KBM-7 (cell line): ENCODE results near the gene UNC13A.
"Not testable (repeated sequence)": the region's sequence is repeated elsewhere in the genome, so short reads cannot be mapped to it uniquely, and the experiment has no call there.

Source experiments
- DNase-seq: peaks from one replicate; pipeline ENCODE4 v3.0.0-alpha.2; 2015
- in situ Hi-C: fragments of 300-500 bp; cut with MboI; formaldehyde crosslinking; loops from 2 replicates; pipeline ENCODE4 v1.14.3; 2020; ENCODE audit warnings: low sequenced_read_pairs, low pct_unique_long_range_greater_than_20kb, mixed read lengths

UNC13A gene

GRCh38 chr19:17581211-17581874 lies 106.8 kb downstream of the UNC13A start:
- no peak for DNase-seq
- in situ Hi-C loops: no loop called here

- no peak for DNase-seq
- in situ Hi-C loops: no loop called here
Observed at GRCh38 chr19:17580470-17581144, 107.5 kb downstream of the UNC13A start.

- in situ Hi-C loops: no loop called here
Observed at GRCh38 chr19:17579661-17580244, 108.4 kb downstream of the UNC13A start.

GRCh38 chr19:17577457-17578097 lies 110.6 kb downstream of the UNC13A start:
- in situ Hi-C loops: no loop called here
- DNase-seq: no peak

More at GRCh38 chr19:17579661-17580244, 108.4 kb downstream of the UNC13A start:
- peak; percentile 58 for DNase-seq

- DNase-seq: peak; percentile 43
- in situ Hi-C loops: no loop called here
Observed at GRCh38 chr19:17576758-17577456, 111.2 kb downstream of the UNC13A start.

DNA sequence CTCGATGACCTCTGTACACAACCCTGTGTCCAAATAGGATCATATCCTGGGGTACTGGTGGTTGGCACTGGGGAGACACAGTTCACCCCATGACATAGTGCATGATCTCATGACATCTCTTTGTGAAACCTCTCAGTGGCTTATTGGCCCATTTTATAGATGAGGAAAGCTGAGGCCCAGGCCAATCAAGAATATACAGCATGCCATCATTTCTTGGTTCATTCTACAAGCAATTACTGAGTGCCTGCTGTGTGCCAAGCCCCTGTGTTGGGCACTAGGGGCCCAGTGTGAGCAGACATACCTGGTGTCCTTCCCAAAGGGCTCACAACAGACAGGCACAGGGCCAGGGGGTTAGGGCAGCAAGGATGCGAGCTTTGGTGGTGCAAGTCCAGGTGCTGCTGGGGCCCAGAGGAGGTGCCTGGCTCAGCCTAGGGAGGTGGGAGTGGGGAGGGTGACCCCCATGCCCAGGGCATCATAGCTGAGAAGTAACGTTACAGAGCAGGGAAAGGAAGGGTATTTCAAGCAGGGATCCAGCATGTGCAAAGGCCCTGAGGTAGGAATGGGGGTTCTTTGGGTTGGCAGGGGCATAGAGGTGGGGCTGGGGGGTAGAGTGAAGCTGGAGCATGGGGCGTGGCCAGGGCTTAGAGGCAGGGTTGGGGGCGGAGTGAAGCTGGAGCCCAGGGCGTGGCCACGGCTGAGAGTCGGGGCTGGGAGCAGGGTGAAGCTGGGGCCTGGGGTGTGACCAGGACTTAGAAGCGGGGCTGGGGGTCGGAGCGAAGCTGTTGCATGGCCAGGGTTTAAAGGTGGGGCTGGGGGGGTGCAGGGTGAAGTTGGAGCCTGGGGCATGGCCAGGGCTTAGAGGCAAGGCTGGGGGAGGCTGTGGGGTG lies 112.0 kb downstream of the UNC13A start:
- no peak for DNase-seq
- in situ Hi-C loops: no loop called here

DNA sequence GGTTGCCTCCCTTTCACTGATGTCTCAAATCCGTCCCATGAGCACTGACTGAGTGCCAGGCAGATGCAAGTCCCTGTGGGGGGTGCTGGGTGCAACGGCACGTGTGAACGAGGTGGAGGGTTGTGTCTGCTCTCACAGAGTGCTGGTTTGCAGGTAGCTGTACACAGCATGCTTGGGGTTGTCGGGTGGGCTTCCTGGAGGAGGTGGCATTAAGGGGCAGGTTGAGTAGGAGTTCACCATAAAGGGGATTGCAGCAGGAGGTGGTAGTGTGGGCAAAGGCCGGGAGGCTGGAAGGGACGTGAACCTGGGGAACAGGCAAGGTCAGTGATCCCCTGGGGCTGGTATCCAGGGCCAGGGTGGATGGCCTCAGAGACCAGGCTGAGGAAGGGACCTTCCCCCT lies 115.5 kb downstream of the UNC13A start:
- no peak for DNase-seq
- in situ Hi-C loops: no loop called here

- DNase-seq: no peak
- in situ Hi-C loops: no loop called here
Observed at GRCh38 chr19:17570791-17571190, 117.4 kb downstream of the UNC13A start.

- in situ Hi-C loops, DNase-seq: not testable (repeated sequence)
Observed at GRCh38 chr19:17570291-17570690, 117.9 kb downstream of the UNC13A start.

GRCh38 chr19:17567940-17568339 lies 120.2 kb downstream of the UNC13A start:
- in situ Hi-C loops: no loop called here
- no peak for DNase-seq

- in situ Hi-C loops: no loop called here
- no peak for DNase-seq
Observed at GRCh38 chr19:17565611-17566010, 122.5 kb downstream of the UNC13A start.

DNA sequence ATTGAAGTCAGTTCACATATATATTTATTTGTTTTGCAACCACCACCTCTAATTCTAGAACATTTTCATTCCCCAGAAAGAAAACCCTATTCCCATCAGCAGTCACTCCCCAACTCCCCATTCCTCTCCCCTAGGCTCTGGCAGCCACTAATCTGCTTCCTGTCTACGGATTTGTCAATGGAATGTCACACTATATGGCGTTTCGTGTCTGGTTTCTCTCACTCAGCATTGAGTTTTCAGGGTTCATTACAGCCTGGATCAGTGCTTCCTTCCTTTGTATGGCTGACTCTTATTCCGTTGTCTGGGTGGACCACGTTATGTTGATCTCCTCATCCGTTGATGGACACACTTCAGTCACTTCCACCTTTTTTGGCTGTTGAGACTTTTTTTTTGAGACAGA lies 123.4 kb downstream of the UNC13A start:
- no peak for DNase-seq
- in situ Hi-C loops: no loop called here

DNA sequence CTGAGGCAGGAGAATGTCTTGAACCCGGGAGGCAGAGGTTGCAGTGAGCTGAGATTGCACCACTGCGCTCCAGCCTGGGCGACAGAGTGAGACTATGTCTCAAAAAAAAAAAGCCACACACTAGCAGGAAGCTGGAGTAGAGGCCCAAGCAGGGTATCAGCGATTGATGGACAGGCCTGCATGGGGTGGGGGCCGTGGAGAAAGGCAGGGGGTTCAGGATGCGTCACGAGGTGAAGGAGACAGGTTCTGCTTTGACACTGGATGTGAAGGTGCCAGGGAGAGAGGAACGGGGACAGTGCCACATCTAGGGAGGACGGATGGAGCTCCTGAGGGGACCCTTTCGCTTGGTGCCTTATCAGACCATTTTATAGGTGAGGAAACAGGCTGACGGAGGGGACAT lies 125.6 kb downstream of the UNC13A start:
- DNase-seq: no peak
- in situ Hi-C loops: no loop called here

- in situ Hi-C loops: no loop called here
- no peak for DNase-seq
Observed at GRCh38 chr19:17562097-17562496, 126.1 kb downstream of the UNC13A start.

GRCh38 chr19:17560205-17560595 lies 128.0 kb downstream of the UNC13A start:
- DNase-seq: no peak
- in situ Hi-C loops: no loop called here

DNA sequence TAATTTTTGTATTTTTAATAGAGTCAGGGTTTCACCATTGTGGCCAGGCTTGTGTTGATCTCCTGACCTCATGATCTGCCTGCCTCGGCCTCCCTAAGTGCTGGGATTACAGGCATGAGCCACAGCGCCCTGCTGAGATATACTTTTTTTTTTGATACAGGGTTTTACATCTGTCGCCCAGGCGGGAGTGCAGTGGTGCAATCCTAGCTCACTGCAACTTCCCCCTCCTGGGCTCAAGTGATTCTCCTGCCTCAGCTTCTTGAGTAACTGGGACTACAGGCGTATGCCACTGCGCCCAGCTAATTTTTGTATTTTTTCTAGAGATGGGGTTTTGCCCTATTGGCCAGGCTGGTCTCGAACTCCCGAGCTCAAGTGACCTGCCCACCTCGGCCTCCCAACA lies 130.7 kb downstream of the UNC13A start:
- in situ Hi-C loops: no loop called here
- DNase-seq: peak; percentile 48

GRCh38 chr19:17556995-17557394 lies 131.2 kb downstream of the UNC13A start:
- DNase-seq: no peak
- in situ Hi-C loops: no loop called here

DNA sequence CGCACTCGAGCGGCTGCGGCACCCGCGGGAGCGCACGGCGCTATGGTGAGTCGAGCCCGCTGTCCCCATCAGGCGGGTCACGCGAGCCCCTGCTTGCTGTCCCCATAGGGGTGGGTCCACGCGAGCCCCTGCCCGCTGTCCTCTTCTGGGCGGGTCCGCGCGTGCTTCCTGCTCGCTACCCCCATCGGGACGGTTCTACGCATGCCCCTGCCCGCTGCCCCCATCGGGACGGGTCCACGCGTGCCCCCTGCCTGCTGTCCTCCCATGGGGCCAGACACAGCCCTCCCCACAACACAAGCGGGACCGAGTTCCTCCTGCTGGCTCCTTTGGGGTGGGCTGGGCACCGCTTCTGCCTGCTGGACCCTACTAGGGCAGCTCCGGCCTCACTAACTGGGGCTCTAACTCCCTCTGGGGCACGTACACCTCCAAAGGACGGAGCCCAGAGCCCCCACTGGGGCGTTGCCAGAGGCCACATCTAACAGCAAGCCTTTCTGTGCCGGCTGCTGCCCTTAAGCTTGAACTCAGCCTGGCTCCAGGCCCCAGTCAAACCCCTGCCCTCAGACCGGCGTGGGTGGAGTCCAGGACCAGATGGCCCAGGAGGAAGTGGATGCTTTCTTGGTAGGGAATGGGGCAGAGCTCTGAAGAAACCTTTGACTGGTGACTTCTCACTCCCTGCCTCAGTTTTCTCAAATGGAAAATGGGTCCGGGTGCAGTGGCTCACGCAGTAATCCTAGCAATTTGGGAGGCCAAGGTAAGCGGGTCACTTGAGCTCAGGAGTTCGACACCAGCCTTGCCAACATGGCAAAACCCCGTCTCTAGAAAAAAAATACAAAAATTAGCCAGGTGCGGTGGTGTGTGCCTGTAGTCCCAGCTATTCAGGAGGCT lies 132.0 kb downstream of the UNC13A start:
- peak; percentile 72 for DNase-seq
- in situ Hi-C loops: no loop called here
